22Rv1 (cell line): ENCODE measurements around the gene PLXNB2.

Source experiments
- CTCF ChIP-seq: fragments of 450-650 bp; IDR thresholded peaks from 2 replicates; pipeline ENCODE4 v1.5.1; 2017; ENCODE audit warnings: mild to moderate bottlenecking
- ZFX ChIP-seq: fragments of 450-650 bp; IDR thresholded peaks from 2 replicates; pipeline ENCODE4 v1.6.1; 2017; ENCODE audit warnings: antibody characterized with exemption, borderline replicate concordance

- TF ChIP-seq CTCF (no peak), ZFX (no peak)
Observed at GRCh38 chr22:50264946-50265669, 42.3 kb downstream of the PLXNB2 start.
